Measurements from ENCODE around the gene EXT2.

Gene EXT2

GRCh38 chr11:44088377-44088776, 7.1 kb upstream of the EXT2 start:
- no peak for DNase-seq

DNA sequence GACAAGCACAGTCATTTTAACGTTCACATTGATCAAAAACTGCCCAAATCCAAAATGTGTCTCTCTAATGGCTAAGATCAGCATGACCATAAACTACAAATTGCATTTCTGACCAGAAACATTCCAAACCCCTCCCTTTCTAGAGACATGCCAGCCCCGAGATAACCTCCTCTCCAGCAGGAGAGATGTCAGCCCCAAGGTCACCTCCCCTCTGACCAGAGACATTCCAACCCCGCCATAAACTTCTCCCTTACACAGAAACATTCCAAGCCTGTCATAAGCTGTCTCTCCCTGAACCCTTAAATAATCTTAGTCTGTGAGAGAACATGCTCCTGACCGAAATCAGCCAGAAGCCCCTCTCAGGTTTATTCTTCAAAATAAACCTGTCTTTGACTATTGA, 6.6 kb upstream of the EXT2 start:
- DNase-seq, result no peak

DNA sequence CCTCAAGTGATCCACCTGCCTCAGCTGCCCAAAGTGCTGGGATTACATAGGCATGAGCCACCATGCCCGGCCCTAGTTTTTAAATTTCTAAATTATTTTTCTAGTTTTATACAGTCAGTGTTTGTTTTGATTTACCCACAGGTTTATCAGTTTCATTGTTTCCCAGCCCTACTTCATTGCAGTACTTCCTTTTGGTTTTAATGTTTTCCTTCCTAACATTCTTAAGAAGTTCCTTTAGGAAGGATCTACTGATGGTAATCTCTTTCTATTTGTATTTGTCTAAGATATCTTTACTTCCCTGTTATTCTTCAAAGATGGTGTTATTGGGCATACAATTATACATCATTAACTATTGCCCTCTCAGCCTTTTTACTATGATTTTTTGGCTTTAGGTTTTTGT, 4.9 kb upstream of the EXT2 start:
- no peak for DNase-seq

- peak; percentile 85 for DNase-seq
These were observed 1.1 kb upstream of the EXT2 start for GRCh38 chr11:44094260-44094868.

- no peak for DNase-seq
These were observed 1.1 kb downstream of the EXT2 start for GRCh38 chr11:44096360-44097185.

DNA sequence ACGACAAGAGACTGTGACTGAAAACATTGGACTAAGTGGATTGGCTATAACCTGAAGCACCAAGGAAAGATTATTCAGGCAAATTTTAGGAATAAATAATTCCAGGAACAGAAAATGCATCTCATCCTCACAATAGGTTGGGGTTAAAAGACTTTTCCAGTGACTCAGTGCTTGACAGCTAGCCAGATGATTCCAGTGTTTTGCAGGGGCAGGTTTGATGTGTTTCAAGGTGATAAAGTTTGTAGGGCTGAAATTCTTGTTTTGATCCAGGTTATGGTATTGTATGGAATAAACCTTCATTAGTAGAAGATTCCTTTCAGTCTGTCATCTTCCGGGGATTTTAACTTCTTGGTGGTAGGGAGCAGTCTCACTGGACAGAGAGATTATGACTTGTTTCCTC, 2.3 kb downstream of the EXT2 start:
- DNase-seq, result no peak

- DNase-seq, result no peak
These were observed 5.6 kb downstream of the EXT2 start for GRCh38 chr11:44101098-44101497.

DNA sequence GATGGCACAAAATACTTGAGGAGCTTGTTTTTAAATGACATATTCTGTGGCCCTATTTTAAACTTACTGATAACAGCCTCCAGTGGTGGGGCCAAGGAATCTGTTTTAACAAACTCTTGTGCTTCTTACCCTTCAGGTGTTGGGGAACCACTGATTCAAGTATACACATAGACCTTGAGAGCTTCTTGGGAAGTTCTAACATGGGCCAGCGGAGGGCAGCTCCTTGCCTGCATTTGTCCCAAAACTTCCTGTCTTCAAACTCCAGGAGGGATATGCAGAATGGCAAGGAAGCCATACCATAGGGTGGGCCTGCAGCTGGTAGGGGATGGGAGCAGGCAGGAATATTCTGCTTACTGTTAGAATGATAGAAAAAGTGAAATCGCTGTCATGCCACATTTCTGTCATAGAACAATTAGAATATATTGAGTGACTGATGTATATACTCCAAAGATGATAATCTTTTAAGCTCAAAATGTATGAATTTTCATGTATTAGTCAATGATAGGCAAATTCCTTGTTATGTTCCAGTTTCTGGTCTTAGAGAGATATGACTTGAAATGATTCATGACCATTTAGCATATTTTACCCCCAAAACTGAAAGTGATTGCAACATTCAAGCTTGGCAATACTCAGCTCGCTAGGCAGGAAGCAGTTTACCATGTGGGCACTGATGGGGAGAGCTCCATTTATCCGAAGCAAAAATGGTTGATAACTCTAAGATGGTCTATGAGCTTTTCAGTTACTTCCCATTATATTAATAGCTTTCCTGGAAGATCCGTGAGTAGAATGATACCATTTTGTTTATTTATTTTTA, 9.2 kb downstream of the EXT2 start:
- DNase-seq, result no peak

DNA sequence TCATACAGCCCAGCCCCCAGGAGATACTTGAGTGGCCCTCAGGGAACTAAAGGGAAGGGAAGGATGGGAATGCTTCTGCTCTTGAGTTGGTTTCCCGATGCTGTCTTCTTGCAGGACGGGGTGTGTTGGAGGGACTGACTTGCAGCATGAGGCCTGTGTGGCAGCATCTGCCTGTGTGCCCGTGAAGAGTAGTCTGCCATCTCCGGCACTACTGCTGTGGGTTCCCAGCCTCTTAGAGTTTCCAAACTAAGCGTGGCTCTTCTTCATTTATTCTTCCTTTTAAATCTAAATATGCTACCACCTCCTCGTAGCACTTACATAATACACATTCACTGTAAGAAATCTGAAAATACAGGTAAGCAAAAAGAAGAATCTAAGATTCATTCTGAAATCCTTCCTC, 12.8 kb downstream of the EXT2 start:
- DNase-seq, result no peak

DNA sequence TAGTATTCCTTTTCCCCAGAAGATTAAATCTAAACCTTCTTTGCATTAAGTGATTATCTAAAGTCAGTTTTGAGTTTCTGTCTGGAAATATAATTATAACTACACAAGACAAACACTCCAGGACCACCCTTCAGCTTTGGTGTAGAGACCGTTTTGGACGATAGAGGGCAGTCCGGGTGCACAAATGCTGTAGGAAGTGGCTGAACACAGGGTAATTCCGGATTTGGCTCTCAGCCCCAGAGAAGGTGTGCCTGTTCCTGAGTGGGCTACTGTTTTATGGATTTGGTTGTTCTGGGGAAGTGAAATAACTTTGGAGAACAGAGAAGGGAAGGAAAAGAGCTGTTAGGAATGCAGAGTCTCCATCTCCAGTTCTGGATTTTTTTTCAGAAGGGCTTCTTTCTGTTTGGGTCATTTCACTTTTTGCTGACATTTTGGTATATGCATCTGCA, 14.8 kb downstream of the EXT2 start:
- peak; percentile 53 for DNase-seq

GRCh38 chr11:44112091-44112821, 16.8 kb downstream of the EXT2 start:
- peak; percentile 73 for DNase-seq

DNA sequence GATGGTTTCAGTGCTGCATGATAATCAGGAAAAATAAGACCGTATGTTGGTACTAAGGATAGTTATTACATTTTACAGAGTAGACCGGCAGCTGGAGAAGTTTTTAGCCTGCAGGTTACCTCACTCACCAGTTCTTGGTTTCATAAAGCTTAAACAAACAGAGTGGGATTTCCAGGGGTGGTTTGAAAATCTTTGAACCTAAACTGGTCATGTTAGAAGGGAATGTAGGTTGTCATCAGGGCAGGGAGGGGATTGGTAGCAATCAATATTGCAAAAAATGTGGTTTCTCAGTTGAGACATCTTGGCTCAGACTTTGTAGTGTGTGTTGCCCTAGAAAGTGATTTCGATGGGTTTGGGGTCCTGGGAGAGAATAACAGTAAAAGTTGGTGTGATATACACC, 17.5 kb downstream of the EXT2 start:
- DNase-seq, result no peak

GRCh38 chr11:44113572-44113971, 18.1 kb downstream of the EXT2 start:
- no peak for DNase-seq

- DNase-seq, result no peak
These were observed 20.9 kb downstream of the EXT2 start for GRCh38 chr11:44116234-44116830.

DNA sequence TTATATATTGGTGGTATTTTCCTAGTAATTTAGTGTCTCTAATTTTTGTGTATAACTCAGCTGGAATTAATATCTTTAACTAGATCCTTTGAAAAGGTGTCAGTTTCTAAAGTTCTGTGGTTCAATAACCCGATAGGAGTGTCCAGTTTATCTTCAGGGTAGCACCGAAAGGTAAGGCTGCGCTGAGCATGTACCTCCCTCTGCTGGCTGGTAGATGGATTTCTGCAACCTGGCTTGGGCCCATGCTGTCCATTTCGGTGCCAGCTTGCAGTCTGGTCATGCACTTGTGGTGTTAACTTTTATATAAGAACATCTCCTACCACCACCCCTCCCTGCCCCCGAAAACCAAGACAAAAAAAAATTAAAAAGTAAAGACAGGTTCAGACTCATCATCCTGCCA, 24.7 kb downstream of the EXT2 start:
- no peak for DNase-seq

DNA sequence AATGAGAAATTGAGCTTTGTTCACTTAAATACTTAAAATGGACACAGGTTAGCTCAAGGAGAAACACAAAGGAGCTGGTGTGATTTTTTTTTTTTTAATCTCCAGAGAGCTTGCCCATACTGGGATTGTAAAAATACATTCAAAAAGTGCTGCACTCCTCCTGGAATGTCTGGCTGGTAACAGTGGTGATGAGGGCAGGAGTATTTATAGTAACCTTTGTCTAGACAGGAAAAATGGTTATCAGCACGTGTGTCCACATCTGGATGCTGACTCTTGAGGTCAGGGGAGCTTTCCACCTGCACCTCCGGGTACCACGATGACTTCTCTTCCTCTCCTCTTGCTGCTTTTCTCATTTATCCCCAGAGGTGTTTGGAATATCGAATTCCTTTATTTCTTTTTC, 30.1 kb downstream of the EXT2 start:
- no peak for DNase-seq

GRCh38 chr11:44126304-44126703, 30.8 kb downstream of the EXT2 start:
- DNase-seq, result no peak

DNA sequence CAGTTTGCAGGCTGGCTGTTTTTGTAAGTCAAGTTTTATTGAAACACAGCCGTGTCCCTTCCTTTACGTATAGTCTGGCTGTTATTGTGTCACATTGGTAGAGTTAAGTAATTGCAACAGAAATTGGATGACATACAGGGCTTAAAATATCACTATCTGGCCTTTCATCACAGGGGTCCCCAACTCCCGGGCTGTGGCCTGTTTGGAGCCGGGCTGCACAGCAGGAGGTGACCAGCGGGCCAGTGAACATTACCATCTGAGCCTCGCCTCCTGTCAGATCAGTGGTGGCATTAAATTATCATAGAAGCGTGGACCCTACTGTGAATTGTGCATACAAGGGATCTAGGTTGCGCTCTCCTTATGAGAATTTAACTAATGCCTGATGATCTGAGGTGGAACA, 31.7 kb downstream of the EXT2 start:
- DNase-seq, result no peak

- DNase-seq, result no peak
These were observed 33.3 kb downstream of the EXT2 start for GRCh38 chr11:44128729-44129128.

DNA sequence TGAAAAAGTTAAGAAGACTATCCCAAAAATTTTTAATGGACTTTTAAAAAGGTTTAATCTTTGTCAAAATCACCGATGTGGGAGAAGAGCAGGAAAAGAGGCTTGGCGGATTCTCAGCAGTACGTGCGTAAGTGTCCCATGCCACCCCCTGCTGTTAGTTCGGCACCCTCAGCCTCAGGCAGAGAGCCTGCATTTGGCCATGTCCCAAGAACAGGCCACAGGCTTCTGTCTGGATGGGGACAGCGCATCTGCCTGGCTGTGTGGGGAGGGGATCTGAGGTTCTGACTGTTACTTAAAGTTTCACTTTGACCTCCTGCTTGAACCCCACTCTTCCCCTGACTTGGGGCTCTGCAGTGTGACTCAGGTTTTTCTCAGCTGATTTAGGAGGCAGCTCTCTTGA, 35.3 kb downstream of the EXT2 start:
- no peak for DNase-seq

- no peak for DNase-seq
These were observed 38.0 kb downstream of the EXT2 start for GRCh38 chr11:44133335-44133946.

GRCh38 chr11:44134625-44135024, 39.1 kb downstream of the EXT2 start:
- DNase-seq, result no peak
